Activated B cell treated with CpG ODN at 0.5 μM for 24 hours (primary cell): Measurements from ENCODE around the gene NT5C3A. TPM values are rescaled to one million over a fixed set of nuclear protein-coding genes. Genes with fewer than 3 reads are reported as not detected.

ENCODE experiments used
- ATAC-seq: fragments of 200-7000 bp; cut with Tn5 transposase; one replicate; pipeline ENCODE4 v1.10.0; 2021; ENCODE audit warnings: low read depth, mild to moderate bottlenecking, moderate library complexity
- CTCF ChIA-PET: fragments of 350-600 bp; sonication (Branson Sonifier 250); formaldehyde crosslinking; loops from one replicate; lab custom pipeline; 2021; ENCODE audit warnings: antibody characterized with exemption; lab: Charles Lee
- POLR2A ChIA-PET: fragments of 350-600 bp; sonication (Branson Sonifier 250); formaldehyde crosslinking; loops from one replicate; lab custom pipeline; 2021; ENCODE audit warnings: antibody characterized with exemption; lab: Charles Lee
- DNase-seq: peaks from one replicate; pipeline ENCODE4 v3.0.0; 2022
- H3K27ac Mint-ChIP-seq: one replicate; pipeline ENCODE4 v1.8.0; 2020; ENCODE audit warnings: mixed read lengths
- H3K27me3 Mint-ChIP-seq: one replicate; pipeline ENCODE4 v1.8.0; 2021; ENCODE audit warnings: mixed read lengths
- H3K36me3 Mint-ChIP-seq: one replicate; pipeline ENCODE4 v1.8.0; 2021; ENCODE audit warnings: low read depth, mixed read lengths
- H3K4me1 Mint-ChIP-seq: one replicate; pipeline ENCODE4 v1.8.0; 2021; ENCODE audit warnings: mixed read lengths
- H3K4me3 Mint-ChIP-seq: one replicate; pipeline ENCODE4 v1.8.0; 2020; ENCODE audit warnings: mild to moderate bottlenecking, mixed read lengths
- H3K9me3 Mint-ChIP-seq: one replicate; pipeline ENCODE4 v1.8.0; 2020; ENCODE audit warnings: mixed read lengths
- CTCF ChIP-seq: fragments of 200-600 bp; IDR thresholded peaks from one replicate; pipeline ENCODE4 v1.8.0; 2022; ENCODE audit warnings: antibody characterized with exemption, mild to moderate bottlenecking
- intact Hi-C: fragments of 100-400 bp; cut with micrococcal nuclease; formaldehyde crosslinking; loops from one replicate; pipeline ENCODE4 v1.15.1; 2024
- total RNA-seq: library from RNA; stranded (reverse); gene quantifications from 2 replicates; pipeline ENCODE4 v1.2.3, GENCODE V29; 2022

Gene NT5C3A
- total RNA-seq, 1 donor from 2014 or later: 40.7 TPM

- CTCF ChIA-PET: interaction anchor here (1.0 to 4.4 kb wide), 4 partner anchors 9 to 215 kb away, joined by 3 to 32 read pairs (median 4); partner anchors contain the start of gene RP9
These were observed 1.2 kb downstream of the NT5C3A start for GRCh38 chr7:33061282-33061937.

DNA sequence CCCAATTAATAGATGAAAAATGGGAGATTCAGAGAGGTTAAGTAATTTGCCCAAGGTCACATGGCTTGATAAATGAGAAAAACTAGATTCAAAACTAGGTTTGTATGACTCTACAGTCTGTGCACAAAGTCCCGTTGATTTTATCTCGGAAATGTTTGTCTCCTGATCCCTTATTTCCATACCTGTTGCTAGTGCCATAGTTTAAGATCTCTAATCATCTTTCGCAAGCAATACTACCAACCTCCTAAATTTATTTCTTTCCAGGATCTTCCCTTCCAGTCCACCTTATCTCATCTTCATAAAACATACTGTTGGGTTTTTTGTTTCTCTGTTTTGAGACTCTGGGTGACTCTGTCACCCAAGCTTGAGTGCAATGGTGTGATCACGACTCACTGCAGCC is 2.9 kb downstream of the NT5C3A start:
- DNase-seq: no peak
- Mint-ChIP-seq H3K27me3 (no peaks in the 10 kb centered on the region), H3K4me3 (no peak overlapping the region), H3K4me1 (peaks cover 63% of the 10 kb centered on the region), H3K9me3 (no peaks in the 10 kb centered on the region), H3K36me3 (peaks cover 30% of the 10 kb centered on the region), H3K27ac (peak overlapping the region; percentile 5)
- intact Hi-C loops: loop anchor here (10.0 kb wide), 2 partner anchors 295 to 1975 kb away; partner anchors contain the start of gene DPY19L1
- ATAC-seq: no peak
- CTCF ChIA-PET: no interaction called here
- POLR2A ChIA-PET: no interaction called here
- TF ChIP-seq CTCF: no peak

More at GRCh38 chr7:33061282-33061937, 1.2 kb downstream of the NT5C3A start:
- H3K9me3 Mint-ChIP-seq: peaks cover 7% of the 10 kb centered on the region
- DNase-seq: no peak
- H3K36me3 Mint-ChIP-seq: peaks cover 25% of the 10 kb centered on the region
- TF ChIP-seq CTCF: no peak
- intact Hi-C loops: loop anchor here (10.0 kb wide), 1 partner anchor 1973 kb away; the partner anchor contains the start of gene DPY19L1
- no peaks in the 10 kb centered on the region for H3K27me3 Mint-ChIP-seq
- peak overlapping the region; percentile 91 for H3K4me3 Mint-ChIP-seq
- peaks cover 50% of the 10 kb centered on the region for H3K4me1 Mint-ChIP-seq
- H3K27ac Mint-ChIP-seq: peak overlapping the region; percentile 80
- no peak for ATAC-seq
- POLR2A ChIA-PET: interaction anchor here (0.7 to 3.6 kb wide), 7 partner anchors 8 to 169 kb away, joined by 3 to 44 read pairs (median 24); partner anchors contain the start of genes KBTBD2 and RP9

- Mint-ChIP-seq H3K4me3 (no peak overlapping the region), H3K4me1 (peaks cover 74% of the 10 kb centered on the region), H3K36me3 (peaks cover 20% of the 10 kb centered on the region), H3K9me3 (no peaks in the 10 kb centered on the region), H3K27ac (peak overlapping the region; percentile 30), H3K27me3 (no peaks in the 10 kb centered on the region)
- no peak for TF ChIP-seq CTCF
- ChIA-PET CTCF (interaction anchor here (1.0 kb wide), 1 partner anchor 209 kb away, joined by 5 read pairs; no protein-coding TSS in a partner anchor), POLR2A (interaction anchor here (3.8 kb wide), 1 partner anchor 7 kb away, joined by 26 read pairs; the partner anchor contains the start of gene NT5C3A)
- ATAC-seq (no peak), DNase-seq (no peak)
- intact Hi-C loops: loop anchor here (10.0 kb wide), 1 partner anchor 290 kb away; no protein-coding TSS in a partner anchor
These were observed 7.4 kb downstream of the NT5C3A start for GRCh38 chr7:33055158-33055557.

GRCh38 chr7:33054261-33054964 is 8.2 kb downstream of the NT5C3A start:
- Mint-ChIP-seq H3K27me3 (no peaks in the 10 kb centered on the region), H3K27ac (peak overlapping the region; percentile 59), H3K4me3 (no peak overlapping the region), H3K4me1 (peaks cover 75% of the 10 kb centered on the region), H3K36me3 (peaks cover 20% of the 10 kb centered on the region), H3K9me3 (no peaks in the 10 kb centered on the region)
- CTCF ChIA-PET: interaction anchor here (0.9 to 2.9 kb wide), 5 partner anchors 14 to 254 kb away, joined by 3 to 13 read pairs (median 4); no protein-coding TSS in a partner anchor
- TF ChIP-seq CTCF: no peak
- no peak for DNase-seq
- intact Hi-C loops: loop anchor here (1.0 to 10.0 kb wide), 2 partner anchors 8 to 290 kb away; partner anchors contain the start of gene NT5C3A
- peak; percentile 57 for ATAC-seq
- POLR2A ChIA-PET: interaction anchor here (0.9 to 3.8 kb wide), 3 partner anchors 8 to 45 kb away, joined by 7 to 26 read pairs (median 7); partner anchors contain the start of gene NT5C3A
